GM12878 (cell line): ENCODE measurements around the gene DNAJB2.

Experiments
- CTCF ChIP-seq, 3 experiments: IDR thresholded peaks in 2 of 3; conservative IDR thresholded peaks in 1 of 3; 2 replicates each; pipeline ENCODE4 v1.5.1; 2011; ENCODE audit warnings: low read depth in 3 of 3, low read length in 3 of 3, mild to moderate bottlenecking in 3 of 3, control low read depth in 2 of 3, moderate library complexity in 2 of 3, inconsistent platforms in 1 of 3, mixed read lengths in 1 of 3; ENCODE audit not compliant: control insufficient read depth in 2 of 3, insufficient read depth in 1 of 3; ENCODE audit errors: extremely low read depth in 1 of 3
- EGR1 ChIP-seq, 2 experiments: IDR thresholded peaks; 1 replicate in 1 of 2; 2 replicates in 1 of 2; pipeline ENCODE4 v1.6.1; 2011 to 2012; ENCODE audit warnings: low read depth in 2 of 2, low read length in 2 of 2, borderline replicate concordance in 1 of 2, mild to moderate bottlenecking in 1 of 2, moderate library complexity in 1 of 2
- EP300 ChIP-seq, 2 experiments: fragments of 150-350 bp in 1 of 2; IDR thresholded peaks; 2 replicates each; pipeline ENCODE4 v1.6.1; 2011 to 2012; ENCODE audit warnings: low read depth in 2 of 2, low read length in 2 of 2, borderline replicate concordance in 1 of 2, improper control_type of control experiment in 1 of 2, inconsistent platforms in 1 of 2; ENCODE audit not compliant: control insufficient read depth in 1 of 2
- ZBTB33 ChIP-seq: fragments of 450-650 bp; IDR thresholded peaks from 2 replicates; pipeline ENCODE4 v1.6.1; 2017; ENCODE audit warnings: mild to moderate bottlenecking
- ZNF217 ChIP-seq: fragments of 450-650 bp; IDR thresholded peaks from 2 replicates; pipeline ENCODE4 v1.6.1; 2017; ENCODE audit warnings: antibody characterized with exemption, mild to moderate bottlenecking

- TF ChIP-seq EP300 (IDR thresholded peaks at IDR 0.05; ENCODE audit: borderline replicate concordance in 1 of 2, control insufficient read depth in 1 of 2, low read depth in 2 of 2, low read length in 2 of 2) (no peak), ZNF217 (no peak), EGR1 (IDR thresholded peaks at IDR 0.05; ENCODE audit: borderline replicate concordance in 1 of 2, low read depth in 2 of 2, low read length in 2 of 2) (no peak), CTCF (IDR thresholded peaks at IDR 0.05 in 2 of 3, conservative IDR thresholded peaks at IDR 0.05 in 1 of 3; ENCODE audit: control insufficient read depth in 2 of 3, extremely low read depth in 1 of 3, insufficient read depth in 1 of 3, low read depth in 3 of 3, low read length in 3 of 3) (no peak), ZBTB33 (no peak)
Observed at GRCh38 chr2:219291910-219292490, 12.8 kb downstream of the DNAJB2 start.
